Upper lobe of right lung (tissue), 1 donor: ENCODE results near the gene CLK3. TPM values are rescaled to one million over a fixed set of nuclear protein-coding genes. Genes with fewer than 3 reads are reported as not detected.
A peak's percentile ranks its signal among the peaks of the same experiment; 100 is the strongest.

ENCODE experiments used
- ATAC-seq: fragments of 200-7000 bp; cut with Tn5 transposase; one replicate; pipeline ENCODE4 v1.9.1; 2020; ENCODE audit warnings: mild to moderate bottlenecking, moderate library complexity
- DNase-seq: peaks from one replicate; pipeline ENCODE4 v3.0.0-alpha.2; 2020
- H3K27ac ChIP-seq: fragments of 200-600 bp; one replicate; pipeline ENCODE4 v1.8.0; 2022
- H3K27me3 ChIP-seq: fragments of 200-600 bp; one replicate; pipeline ENCODE4 v1.8.0; 2022; ENCODE audit warnings: mild to moderate bottlenecking
- H3K36me3 ChIP-seq: fragments of 200-600 bp; one replicate; pipeline ENCODE4 v1.8.0; 2022
- H3K4me1 ChIP-seq: fragments of 200-600 bp; one replicate; pipeline ENCODE4 v1.8.0; 2022
- H3K4me3 ChIP-seq: fragments of 200-600 bp; one replicate; pipeline ENCODE4 v1.8.0; 2022; ENCODE audit warnings: mild to moderate bottlenecking
- H3K9me3 ChIP-seq: fragments of 200-600 bp; one replicate; pipeline ENCODE4 v1.8.0; 2022
- CTCF ChIP-seq: fragments of 200-600 bp; IDR thresholded peaks from one replicate; pipeline ENCODE4 v1.8.0; 2022; ENCODE audit warnings: antibody characterized with exemption
- intact Hi-C: fragments of 100-400 bp; cut with DNase I; formaldehyde crosslinking; loops from one replicate; pipeline ENCODE4 v1.11.0; 2022
- total RNA-seq: library from RNA; stranded (reverse); fragmentation: NEBNext Ultra II Directional; extraction: Animal tissue kit (Norgen Biotek cat#: 25700); gene quantifications from one replicate; pipeline ENCODE4 v1.2.1, GENCODE V29; 2021
- donor health status: DM: no; HTN: yes; CAD: no; lungs with severe emphysema.

The CLK3 gene
- total RNA-seq, 1 donor from 2014 or later, result 72.9 TPM

- Histone ChIP-seq H3K4me3 (no peak overlapping the region), H3K27me3 (no peaks in the 10 kb centered on the region), H3K36me3 (no peaks in the 10 kb centered on the region), H3K9me3 (no peaks in the 10 kb centered on the region), H3K4me1 (no peaks in the 10 kb centered on the region), H3K27ac (no peak overlapping the region)
- intact Hi-C loops, result no loop called here
- ATAC-seq (no peak), DNase-seq (no peak)
- no peak for TF ChIP-seq CTCF
These were observed 5.2 kb upstream of the CLK3 start for GRCh38 chr15:74610302-74610951.

- no peaks in the 10 kb centered on the region for H3K4me1 ChIP-seq
- no peaks in the 10 kb centered on the region for H3K9me3 ChIP-seq
- no peak for TF ChIP-seq CTCF
- intact Hi-C loops, result no loop called here
- no peak for DNase-seq
- H3K27ac ChIP-seq, result no peak overlapping the region
- ATAC-seq, result no peak
- H3K27me3 ChIP-seq, result no peaks in the 10 kb centered on the region
- no peak overlapping the region for H3K4me3 ChIP-seq
- H3K36me3 ChIP-seq, result no peaks in the 10 kb centered on the region
These were observed 4.3 kb upstream of the CLK3 start for GRCh38 chr15:74611341-74611740.

- ATAC-seq, result no peak
- H3K27me3 ChIP-seq, result no peaks in the 10 kb centered on the region
- H3K36me3 ChIP-seq, result no peaks in the 10 kb centered on the region
- DNase-seq, result no peak
- peaks cover 4% of the 10 kb centered on the region for H3K4me1 ChIP-seq
- no peak overlapping the region for H3K4me3 ChIP-seq
- H3K9me3 ChIP-seq, result no peaks in the 10 kb centered on the region
- H3K27ac ChIP-seq, result no peak overlapping the region
- no peak for TF ChIP-seq CTCF
- intact Hi-C loops, result no loop called here
These were observed 3.8 kb upstream of the CLK3 start for GRCh38 chr15:74611834-74612233.

- Histone ChIP-seq H3K27me3 (no peaks in the 10 kb centered on the region), H3K4me3 (no peak overlapping the region), H3K36me3 (no peaks in the 10 kb centered on the region), H3K27ac (no peak overlapping the region), H3K4me1 (peaks cover 12% of the 10 kb centered on the region), H3K9me3 (no peaks in the 10 kb centered on the region)
- TF ChIP-seq CTCF, result no peak
- intact Hi-C loops, result no loop called here
- ATAC-seq (no peak), DNase-seq (no peak)
These were observed 3.0 kb upstream of the CLK3 start for GRCh38 chr15:74612677-74613076.

- no peak overlapping the region for H3K27ac ChIP-seq
- H3K9me3 ChIP-seq, result no peaks in the 10 kb centered on the region
- H3K4me3 ChIP-seq, result peak overlapping the region; percentile 99
- no peak for TF ChIP-seq CTCF
- DNase-seq (no peak), ATAC-seq (no peak)
- intact Hi-C loops, result no loop called here
- H3K4me1 ChIP-seq, result peaks cover 18% of the 10 kb centered on the region
- H3K27me3 ChIP-seq, result no peaks in the 10 kb centered on the region
- H3K36me3 ChIP-seq, result no peaks in the 10 kb centered on the region
These were observed 2.3 kb upstream of the CLK3 start for GRCh38 chr15:74613089-74613952.
